Measurements from ENCODE around the gene LRRC74B.

The LRRC74B gene

DNA sequence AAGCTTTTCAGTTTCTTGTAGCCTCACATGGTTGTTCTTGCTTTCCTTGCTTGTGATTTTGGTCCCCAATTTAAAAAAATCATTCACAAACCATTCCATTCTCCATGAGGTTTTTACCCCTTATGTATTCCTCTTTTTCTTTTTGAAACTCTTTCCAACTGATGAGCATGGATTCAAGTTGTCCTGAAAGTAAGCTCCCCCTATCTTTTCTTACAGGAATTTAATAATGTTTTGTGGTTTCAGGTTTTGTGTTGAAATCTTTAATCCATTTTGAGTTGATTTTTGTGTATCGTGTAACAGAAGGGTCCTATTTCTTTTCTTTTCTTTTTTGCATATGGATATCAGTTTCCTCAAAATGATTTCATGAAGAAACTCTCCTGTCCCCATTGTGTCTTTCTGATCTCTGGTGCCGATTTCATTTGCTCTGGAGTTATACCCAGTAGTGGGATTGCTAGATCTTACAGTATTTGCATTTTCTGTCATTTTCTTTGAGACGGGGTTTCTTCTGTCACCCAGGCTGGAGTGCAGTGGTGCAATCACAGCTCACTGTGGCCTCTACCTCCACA lies 58.5 kb downstream of the LRRC74B start:
- DNase-seq: no peak

DNA sequence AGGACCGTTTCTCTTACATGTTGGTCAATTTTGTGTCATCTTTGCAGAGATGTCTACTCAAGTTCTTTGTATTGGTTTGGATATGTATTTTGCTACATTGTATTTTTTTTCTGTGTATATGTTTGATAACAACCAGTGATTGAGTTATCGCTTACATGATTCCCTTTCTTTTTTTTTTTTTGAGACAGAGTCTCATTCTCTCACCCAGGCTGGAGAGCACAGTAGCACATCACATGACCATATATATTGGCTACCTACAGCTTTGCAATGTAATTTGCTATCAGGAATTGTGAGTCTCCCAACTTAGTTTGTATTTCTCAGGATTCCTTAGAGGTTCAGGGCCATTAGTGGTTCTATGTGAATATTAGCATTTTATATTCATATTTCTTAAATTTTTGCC lies 59.5 kb downstream of the LRRC74B start:
- no peak for DNase-seq

DNA sequence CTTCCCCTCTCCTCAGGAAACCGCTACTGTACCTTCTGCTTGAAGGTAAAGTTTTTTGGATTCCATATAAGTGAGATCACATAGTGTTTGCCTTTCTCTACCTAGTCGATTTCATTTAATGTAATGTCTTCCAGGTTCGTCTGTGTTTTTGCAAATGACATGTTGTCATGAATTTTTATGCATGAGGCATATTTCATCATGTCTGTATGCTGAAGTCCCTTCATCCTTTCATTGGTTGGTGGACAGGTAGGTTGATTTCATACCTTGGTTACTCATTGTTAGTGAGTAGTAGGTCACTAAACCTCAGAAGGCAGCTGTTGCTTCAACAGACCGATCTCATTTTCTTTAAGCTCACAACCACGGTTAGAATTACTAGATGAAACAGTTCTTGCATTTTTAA lies 60.3 kb downstream of the LRRC74B start:
- no peak for DNase-seq

DNA sequence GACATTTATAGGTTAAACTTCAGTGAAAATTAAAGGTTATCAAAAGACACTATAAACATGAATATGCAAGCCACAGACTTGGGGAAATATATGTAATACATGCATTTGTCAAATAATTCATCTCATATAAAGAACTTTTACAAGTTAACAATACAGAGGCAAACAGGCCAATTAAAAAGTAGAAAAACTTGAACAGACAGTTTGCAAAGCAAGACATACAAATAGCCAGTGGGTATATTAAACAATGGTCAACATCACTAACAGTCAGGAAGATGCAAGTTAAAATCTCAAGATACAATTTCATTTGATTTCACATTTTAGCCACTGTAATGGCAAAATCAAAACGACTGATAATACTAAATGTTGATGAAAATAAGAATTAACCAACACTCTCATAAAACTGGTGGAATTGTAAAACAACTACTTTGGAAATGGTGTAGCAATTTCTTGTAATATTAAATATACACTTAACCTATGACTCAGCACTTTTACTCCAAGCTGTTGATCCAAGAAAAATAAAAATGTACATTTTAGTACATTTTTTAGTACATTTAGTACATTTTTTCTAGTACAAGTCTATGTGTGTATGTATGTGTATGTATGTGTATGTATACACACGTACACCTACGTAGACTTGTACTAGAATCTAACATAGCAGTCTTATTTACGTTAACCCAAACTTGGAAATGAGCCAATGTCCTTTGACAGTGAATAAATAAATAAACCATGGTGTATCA lies 62.8 kb downstream of the LRRC74B start:
- no peak for DNase-seq

Data from fibroblast of skin of scalp (primary cell).